Keratinocyte (primary cell): Measurements from ENCODE around the gene NCAPH2.
A peak's percentile ranks its signal among the peaks of the same experiment; 100 is the strongest.

ENCODE experiments used
- EZH2 ChIP-seq: IDR thresholded peaks from one replicate; pipeline ENCODE4 v1.6.1; 2012; ENCODE audit warnings: inconsistent platforms, mild to moderate bottlenecking, low read length, moderate library complexity
- TF ChIP-seq, protein P1 (sequence below), 3 experiments: IDR thresholded peaks in 1 of 3; conservative IDR thresholded peaks in 1 of 3; optimal IDR thresholded peaks in 1 of 3; 2 replicates in 2 of 3; 3 replicates in 1 of 3; pipeline versions ENCODE3 to v1.5.1; 2011; ENCODE audit warnings: low read length in 3 of 3, mild to moderate bottlenecking in 3 of 3, moderate library complexity in 2 of 3, control low read depth in 1 of 3, inconsistent platforms in 1 of 3; ENCODE audit not compliant: insufficient read depth in 2 of 3; ENCODE audit errors: extremely low read depth in 1 of 3

- TF ChIP-seq, protein P1, sequence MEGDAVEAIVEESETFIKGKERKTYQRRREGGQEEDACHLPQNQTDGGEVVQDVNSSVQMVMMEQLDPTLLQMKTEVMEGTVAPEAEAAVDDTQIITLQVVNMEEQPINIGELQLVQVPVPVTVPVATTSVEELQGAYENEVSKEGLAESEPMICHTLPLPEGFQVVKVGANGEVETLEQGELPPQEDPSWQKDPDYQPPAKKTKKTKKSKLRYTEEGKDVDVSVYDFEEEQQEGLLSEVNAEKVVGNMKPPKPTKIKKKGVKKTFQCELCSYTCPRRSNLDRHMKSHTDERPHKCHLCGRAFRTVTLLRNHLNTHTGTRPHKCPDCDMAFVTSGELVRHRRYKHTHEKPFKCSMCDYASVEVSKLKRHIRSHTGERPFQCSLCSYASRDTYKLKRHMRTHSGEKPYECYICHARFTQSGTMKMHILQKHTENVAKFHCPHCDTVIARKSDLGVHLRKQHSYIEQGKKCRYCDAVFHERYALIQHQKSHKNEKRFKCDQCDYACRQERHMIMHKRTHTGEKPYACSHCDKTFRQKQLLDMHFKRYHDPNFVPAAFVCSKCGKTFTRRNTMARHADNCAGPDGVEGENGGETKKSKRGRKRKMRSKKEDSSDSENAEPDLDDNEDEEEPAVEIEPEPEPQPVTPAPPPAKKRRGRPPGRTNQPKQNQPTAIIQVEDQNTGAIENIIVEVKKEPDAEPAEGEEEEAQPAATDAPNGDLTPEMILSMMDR (optimal IDR thresholded peaks at IDR 0.05 in 1 of 3, IDR thresholded peaks at IDR 0.05 in 1 of 3, conservative IDR thresholded peaks at IDR 0.05 in 1 of 3; ENCODE audit: extremely low read depth in 1 of 3, insufficient read depth in 2 of 3, low read length in 3 of 3) = peak in 2 of 3 experiments; percentile 50 to 66
- no peak for TF ChIP-seq EZH2
Measured at GRCh38 chr22:50526108-50526833, 18.2 kb downstream of the NCAPH2 start.
